ENCODE results near the gene MAST2.

Gene MAST2

DNA sequence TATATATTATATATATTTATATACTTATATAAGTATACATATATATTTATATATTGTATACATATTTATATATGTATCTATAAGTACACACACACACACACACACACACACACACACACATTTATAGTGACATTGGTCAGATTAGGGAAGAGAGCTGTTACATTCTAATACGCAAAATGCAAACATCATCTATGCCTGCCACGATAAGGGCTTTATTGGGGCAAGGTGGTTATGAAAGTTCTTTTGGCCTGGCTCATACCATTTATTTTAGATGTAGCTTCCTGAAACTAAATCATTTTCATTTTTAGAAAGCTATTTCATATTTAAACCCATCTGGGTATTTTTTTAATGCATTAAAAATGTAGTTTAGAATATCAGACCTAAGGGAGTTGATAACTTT, 82.8 kb downstream of the MAST2 start:
- Mint-ChIP-seq H3K36me3 (no peaks in the 10 kb centered on the region), H3K27ac (no peak overlapping the region), H3K4me3 (no peak overlapping the region), H3K9me3 (ENCODE audit: low read depth) (no peaks in the 10 kb centered on the region), H3K4me1 (ENCODE audit: low read depth) (peaks cover 7% of the 10 kb centered on the region), H3K27me3 (no peaks in the 10 kb centered on the region)

DNA sequence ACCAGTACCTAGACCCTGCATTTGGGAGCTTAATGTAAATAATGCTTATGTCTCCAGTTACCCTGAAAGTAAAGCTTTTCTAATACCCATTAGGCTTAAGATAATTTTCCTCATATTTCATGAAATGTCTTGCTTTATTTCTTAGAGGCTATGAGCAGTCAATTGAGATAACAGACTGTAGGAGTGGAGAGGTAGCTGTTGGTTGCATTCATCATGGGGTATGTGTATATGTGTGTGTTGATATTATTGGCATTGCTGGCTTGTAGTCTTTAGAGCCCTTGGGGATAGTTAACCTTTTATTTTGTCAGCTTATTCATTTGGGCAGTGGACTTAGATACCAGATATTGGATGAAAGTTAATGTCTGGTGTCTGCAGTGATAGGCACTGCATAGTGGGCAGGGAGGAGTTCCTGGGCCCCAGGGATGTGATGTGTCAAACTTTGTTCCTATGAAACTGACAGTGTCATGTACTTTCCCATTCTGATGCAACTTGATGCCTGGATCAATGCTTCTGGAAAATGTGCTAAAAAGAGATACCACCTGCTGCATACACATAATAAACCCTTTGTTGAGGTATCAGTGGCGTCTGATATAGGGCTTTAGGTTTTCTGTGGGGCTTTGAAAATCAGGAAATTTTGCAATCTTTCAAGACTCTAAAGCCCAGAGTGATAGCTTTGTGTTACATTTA, 83.9 kb downstream of the MAST2 start:
- no peaks in the 10 kb centered on the region for H3K9me3 Mint-ChIP-seq (ENCODE audit: low read depth)
- H3K36me3 Mint-ChIP-seq, result no peaks in the 10 kb centered on the region
- no peaks in the 10 kb centered on the region for H3K27me3 Mint-ChIP-seq
- H3K4me1 Mint-ChIP-seq (ENCODE audit: low read depth), result peaks cover 7% of the 10 kb centered on the region
- no peak overlapping the region for H3K4me3 Mint-ChIP-seq
- no peak overlapping the region for H3K27ac Mint-ChIP-seq

DNA sequence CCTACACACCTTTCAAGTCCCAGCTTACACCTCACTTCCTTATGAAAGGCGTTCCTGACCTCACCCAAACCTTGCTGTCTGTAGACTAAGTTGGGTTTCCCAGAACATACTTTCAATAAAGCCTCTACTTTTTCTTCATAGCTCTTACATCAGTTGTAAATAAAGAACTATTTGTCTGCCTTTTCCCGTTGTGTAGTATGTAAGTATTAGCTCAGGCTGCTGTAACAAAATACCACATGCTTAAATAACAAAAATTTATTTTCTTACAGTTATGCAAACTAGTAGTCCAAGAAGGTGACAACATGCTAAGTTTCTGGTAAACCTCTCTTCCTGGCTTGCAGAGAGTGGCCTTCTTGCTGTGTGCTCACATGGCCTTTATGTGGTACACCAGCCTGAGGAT, 86.7 kb downstream of the MAST2 start:
- Mint-ChIP-seq H3K27me3 (no peaks in the 10 kb centered on the region), H3K27ac (no peak overlapping the region), H3K4me1 (ENCODE audit: low read depth) (peaks cover 7% of the 10 kb centered on the region), H3K4me3 (no peak overlapping the region), H3K9me3 (ENCODE audit: low read depth) (no peaks in the 10 kb centered on the region), H3K36me3 (no peaks in the 10 kb centered on the region)

DNA sequence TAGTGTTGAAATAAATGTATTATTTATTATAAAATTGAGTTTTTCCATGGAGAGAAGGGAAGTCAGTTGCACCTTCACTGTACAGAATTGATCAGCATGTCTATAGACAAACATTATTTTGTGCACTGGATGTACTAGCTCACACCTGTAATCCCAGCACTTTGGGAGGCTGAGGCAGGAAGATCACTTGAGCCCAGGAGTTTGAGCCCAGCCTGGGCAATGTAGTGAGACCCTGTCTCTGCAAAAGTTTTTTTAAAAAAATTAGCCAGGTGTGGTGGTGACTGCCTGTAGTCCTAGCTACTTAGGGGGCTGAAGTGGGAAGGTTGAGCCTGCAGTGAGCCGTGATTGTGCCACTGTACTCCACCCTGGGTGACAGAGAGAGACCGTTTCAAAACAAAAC, 87.7 kb downstream of the MAST2 start:
- H3K9me3 Mint-ChIP-seq (ENCODE audit: low read depth), result no peaks in the 10 kb centered on the region
- no peaks in the 10 kb centered on the region for H3K36me3 Mint-ChIP-seq
- no peak overlapping the region for H3K4me3 Mint-ChIP-seq
- no peak overlapping the region for H3K27ac Mint-ChIP-seq
- H3K27me3 Mint-ChIP-seq, result no peaks in the 10 kb centered on the region
- H3K4me1 Mint-ChIP-seq (ENCODE audit: low read depth), result peaks cover 7% of the 10 kb centered on the region

DNA sequence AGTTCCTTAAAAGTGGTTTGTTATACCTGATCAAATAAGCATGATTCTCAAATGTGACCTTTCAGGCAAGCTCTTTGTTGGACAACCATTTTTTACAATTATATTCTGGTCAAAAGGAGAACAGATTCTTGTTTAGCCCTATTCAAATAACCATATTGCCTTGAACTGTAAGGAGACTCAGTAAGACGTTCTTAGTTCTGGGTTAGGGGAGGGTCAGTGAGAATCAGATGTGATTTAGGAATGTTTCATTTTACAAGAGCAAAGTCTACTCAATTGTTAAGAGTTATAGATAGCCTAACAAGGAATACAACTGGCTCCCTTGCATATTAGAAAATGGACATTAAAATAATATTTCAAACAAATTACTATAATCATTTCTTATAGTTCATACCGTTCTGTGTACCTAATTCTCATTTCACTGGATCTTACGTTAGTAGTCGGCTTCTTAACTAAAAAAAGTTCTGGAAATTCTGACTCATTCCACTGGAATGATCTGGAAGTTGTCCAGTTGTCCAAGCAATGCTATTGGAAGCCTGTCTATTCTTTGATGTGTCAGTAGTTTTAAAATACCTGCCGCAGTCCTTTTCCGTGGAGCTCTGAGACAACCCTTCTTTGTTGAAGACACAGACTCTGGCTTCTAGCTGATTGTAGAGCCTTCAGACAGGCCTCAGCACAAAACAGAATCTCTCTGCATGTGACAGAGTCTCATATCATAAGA, 88.8 kb downstream of the MAST2 start:
- H3K9me3 Mint-ChIP-seq (ENCODE audit: low read depth), result no peaks in the 10 kb centered on the region
- H3K27ac Mint-ChIP-seq, result no peak overlapping the region
- H3K4me1 Mint-ChIP-seq (ENCODE audit: low read depth), result peaks cover 5% of the 10 kb centered on the region
- no peaks in the 10 kb centered on the region for H3K27me3 Mint-ChIP-seq
- H3K36me3 Mint-ChIP-seq, result no peaks in the 10 kb centered on the region
- no peak overlapping the region for H3K4me3 Mint-ChIP-seq

DNA sequence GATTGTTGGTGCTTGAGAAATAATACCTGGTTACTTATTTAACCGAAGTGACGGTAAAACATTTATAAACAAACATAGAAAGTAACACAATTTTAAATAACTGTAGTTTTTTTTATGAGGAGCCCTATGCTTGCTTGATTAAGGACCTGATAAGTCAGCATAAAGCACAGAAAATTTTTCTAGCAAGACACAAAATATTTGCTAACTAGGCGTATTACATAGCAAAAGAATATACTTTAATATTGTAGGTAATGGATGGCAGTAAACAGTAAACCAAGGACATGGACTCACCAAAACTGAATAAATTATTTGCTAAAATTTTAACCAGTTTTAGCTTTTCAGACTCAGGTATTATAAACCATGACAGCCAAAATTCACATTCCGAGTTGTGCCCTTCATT, 90.9 kb downstream of the MAST2 start:
- Mint-ChIP-seq H3K36me3 (peaks cover 3% of the 10 kb centered on the region), H3K27ac (no peak overlapping the region)

DNA sequence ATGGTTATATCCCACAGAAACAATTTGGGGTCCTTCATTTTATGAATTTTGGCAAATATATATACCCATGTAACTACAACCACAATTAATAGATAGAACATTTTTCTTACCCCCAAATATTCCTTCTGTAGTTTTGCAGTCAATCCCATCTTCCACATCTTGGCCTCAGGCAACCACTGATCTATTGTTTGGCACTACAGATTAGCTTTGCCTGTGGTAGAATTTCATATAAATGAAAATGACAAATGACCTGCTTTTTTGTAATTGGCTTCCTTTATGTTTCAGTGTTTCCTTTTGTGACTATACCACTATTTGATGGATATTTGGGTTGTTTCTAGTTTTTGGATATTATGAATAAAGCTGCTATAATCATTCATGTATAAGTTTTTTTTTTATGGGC, 91.5 kb downstream of the MAST2 start:
- no peaks in the 10 kb centered on the region for H3K27me3 Mint-ChIP-seq
- H3K27ac Mint-ChIP-seq, result no peak overlapping the region
- no peaks in the 10 kb centered on the region for H3K4me1 Mint-ChIP-seq (ENCODE audit: low read depth)
- H3K36me3 Mint-ChIP-seq, result peaks cover 3% of the 10 kb centered on the region
- no peak overlapping the region for H3K4me3 Mint-ChIP-seq
- H3K9me3 Mint-ChIP-seq (ENCODE audit: low read depth), result no peaks in the 10 kb centered on the region

More for the DNA sequence above, 90.9 kb downstream of the MAST2 start:
- H3K4me3 Mint-ChIP-seq, result no peak overlapping the region
- no peaks in the 10 kb centered on the region for H3K27me3 Mint-ChIP-seq
- no peaks in the 10 kb centered on the region for H3K9me3 Mint-ChIP-seq (ENCODE audit: low read depth)
- H3K4me1 Mint-ChIP-seq (ENCODE audit: low read depth), result no peaks in the 10 kb centered on the region

DNA sequence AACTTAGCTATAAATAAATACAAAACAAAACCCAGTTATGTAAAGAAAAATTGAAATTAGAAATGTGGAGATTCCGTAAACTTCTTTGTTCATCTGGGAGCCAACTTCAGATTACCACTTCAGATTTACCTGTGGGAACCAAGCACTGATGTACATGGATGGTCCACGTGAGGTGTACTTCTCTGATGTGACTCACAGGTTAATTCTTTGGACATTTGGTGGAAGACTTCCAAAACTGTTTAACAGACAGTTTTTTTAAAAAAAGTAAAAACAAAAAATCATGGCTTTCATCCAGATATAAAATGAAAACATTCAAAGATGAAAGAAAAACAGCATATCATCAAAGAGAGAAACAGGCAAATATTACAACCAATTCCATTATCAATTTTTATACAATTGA, 92.0 kb downstream of the MAST2 start:
- H3K27ac Mint-ChIP-seq, result no peak overlapping the region
- no peaks in the 10 kb centered on the region for H3K4me1 Mint-ChIP-seq (ENCODE audit: low read depth)
- peaks cover 3% of the 10 kb centered on the region for H3K36me3 Mint-ChIP-seq
- no peaks in the 10 kb centered on the region for H3K27me3 Mint-ChIP-seq
- H3K9me3 Mint-ChIP-seq (ENCODE audit: low read depth), result no peaks in the 10 kb centered on the region
- H3K4me3 Mint-ChIP-seq, result no peak overlapping the region

DNA sequence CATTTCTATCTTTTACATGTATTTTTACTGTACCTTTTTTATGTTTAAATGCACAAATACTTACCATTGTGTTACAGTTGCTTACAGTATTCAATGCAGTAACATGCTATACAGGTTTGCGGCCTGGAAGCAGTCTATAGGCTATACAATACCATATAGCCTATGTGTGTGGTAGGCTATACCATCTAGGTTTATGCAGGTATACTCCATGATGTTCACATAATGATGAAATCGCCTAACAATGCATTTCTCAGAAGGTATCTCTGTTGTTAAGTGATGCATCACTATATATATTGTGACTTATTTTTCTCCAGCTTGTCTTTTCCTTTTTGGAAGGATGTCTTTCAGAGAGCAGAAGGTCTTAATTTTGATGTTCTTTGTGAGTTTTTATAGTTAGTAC, 103.5 kb downstream of the MAST2 start:
- Mint-ChIP-seq H3K4me1 (ENCODE audit: low read depth) (no peaks in the 10 kb centered on the region), H3K4me3 (no peak overlapping the region), H3K9me3 (ENCODE audit: low read depth) (peaks cover 3% of the 10 kb centered on the region), H3K27ac (no peak overlapping the region), H3K27me3 (no peaks in the 10 kb centered on the region), H3K36me3 (peaks cover under 1% of the 10 kb centered on the region)

DNA sequence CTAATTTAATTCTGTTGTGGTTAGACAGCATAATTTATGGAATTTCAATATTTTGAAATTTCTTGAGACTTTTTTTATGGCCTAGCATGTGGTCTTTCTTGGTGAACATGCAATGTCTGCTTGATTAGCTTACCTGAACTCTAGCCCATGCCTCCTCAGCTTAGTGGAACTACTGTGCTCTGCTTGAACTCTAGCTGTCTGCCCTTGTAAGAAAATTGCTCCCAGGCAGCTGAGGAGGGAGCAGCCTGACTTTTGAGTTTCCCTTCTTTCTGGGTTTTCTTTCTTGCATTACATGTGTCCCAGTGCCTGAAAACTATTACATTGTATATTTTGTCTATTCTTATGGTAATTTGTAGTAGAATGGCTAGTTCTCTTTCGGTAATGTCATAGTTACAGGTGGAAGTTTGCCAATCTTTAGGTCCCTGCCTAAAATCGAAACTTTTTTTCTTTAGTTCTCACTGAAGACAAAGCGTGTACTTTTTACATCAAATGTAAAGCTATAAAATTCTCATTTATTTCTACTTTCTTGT, 105.3 kb downstream of the MAST2 start:
- no peaks in the 10 kb centered on the region for H3K9me3 Mint-ChIP-seq (ENCODE audit: low read depth)
- H3K4me3 Mint-ChIP-seq, result no peak overlapping the region
- no peaks in the 10 kb centered on the region for H3K4me1 Mint-ChIP-seq (ENCODE audit: low read depth)
- no peak overlapping the region for H3K27ac Mint-ChIP-seq
- H3K36me3 Mint-ChIP-seq, result no peaks in the 10 kb centered on the region
- H3K27me3 Mint-ChIP-seq, result no peaks in the 10 kb centered on the region

DNA sequence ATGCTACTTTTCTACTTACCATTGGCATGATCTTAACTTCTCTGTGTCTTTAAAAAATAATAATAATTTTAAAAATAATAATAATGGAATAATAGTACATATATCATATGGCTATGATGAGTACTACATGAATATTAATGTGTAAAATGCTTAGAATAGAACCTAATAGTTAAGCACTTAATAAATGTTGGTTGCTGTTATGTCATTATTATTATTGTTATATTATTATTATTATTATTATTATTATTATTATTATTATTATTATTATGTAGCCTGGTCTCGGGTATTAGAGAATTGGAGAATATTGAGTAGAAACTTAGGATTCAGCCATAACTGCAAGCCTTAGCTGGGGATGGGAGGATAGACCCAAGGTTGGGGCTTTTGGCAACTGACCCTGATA, 108.2 kb downstream of the MAST2 start:
- Mint-ChIP-seq H3K4me1 (ENCODE audit: low read depth) (no peaks in the 10 kb centered on the region), H3K27ac (no peak overlapping the region), H3K9me3 (ENCODE audit: low read depth) (no peaks in the 10 kb centered on the region), H3K4me3 (no peak overlapping the region), H3K36me3 (no peaks in the 10 kb centered on the region), H3K27me3 (no peaks in the 10 kb centered on the region)

DNA sequence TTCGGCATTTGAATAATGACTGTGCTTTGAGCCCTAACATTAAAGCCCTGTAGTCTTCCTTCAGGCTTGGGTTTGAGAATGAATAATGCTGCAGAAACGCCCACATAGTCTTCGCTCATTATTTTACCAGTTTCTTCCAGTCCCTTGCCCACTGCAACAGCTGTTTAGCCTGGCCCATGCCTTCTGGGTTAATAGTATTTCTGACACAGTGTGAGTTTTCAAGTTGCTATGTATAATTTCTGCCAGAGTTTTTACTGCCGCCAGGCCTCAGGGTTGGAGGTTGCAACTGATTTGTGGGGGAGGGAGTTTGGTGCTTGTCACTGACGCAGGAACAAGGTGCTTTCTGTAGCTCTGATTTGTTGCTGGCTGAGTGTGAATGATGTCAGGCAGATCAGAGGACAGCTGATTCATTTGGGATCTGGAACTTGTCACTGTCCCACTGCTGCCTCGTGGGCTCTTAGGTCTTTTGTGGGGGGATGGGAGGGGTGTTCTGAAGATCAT, 109.8 kb downstream of the MAST2 start:
- H3K27ac Mint-ChIP-seq, result no peak overlapping the region
- peaks cover 3% of the 10 kb centered on the region for H3K36me3 Mint-ChIP-seq
- H3K4me1 Mint-ChIP-seq (ENCODE audit: low read depth), result no peaks in the 10 kb centered on the region
- no peaks in the 10 kb centered on the region for H3K9me3 Mint-ChIP-seq (ENCODE audit: low read depth)
- no peaks in the 10 kb centered on the region for H3K27me3 Mint-ChIP-seq
- H3K4me3 Mint-ChIP-seq, result no peak overlapping the region

DNA sequence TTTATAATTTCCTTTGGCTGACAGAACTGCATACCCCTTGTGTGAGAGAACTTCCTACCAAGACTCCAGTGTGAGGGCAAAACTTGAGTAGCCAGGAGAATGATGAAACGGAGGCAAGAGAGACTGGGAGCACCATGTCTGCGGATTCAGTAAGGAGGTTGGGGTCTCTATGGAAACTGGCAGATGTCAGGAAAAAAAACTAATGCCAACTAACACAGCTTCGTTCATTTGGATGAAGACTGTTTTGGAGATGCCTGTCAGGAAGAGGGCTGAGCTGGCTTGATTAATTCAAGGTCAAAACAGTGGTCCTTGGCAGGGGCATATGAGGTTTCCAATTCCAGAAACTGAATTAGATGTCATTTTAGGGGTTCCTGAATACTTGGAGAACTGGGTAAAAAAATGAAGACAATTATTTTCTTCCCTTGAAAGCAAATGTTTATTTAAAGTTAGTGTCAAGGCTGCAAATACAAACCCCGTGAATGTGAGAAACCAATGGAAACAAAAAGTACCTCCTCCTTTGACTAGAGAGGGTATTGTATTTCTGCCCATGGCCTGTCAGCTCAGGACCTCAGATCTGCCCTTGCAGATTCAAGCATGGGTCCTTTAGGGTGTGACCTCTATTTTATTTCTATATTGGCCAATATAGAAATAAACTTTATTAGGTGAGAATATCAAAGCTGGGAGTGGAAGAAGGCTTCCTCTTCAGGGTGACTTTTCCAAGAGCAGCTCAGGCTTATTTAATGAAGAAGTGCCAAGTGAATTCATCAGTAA, 110.5 kb downstream of the MAST2 start:
- H3K9me3 Mint-ChIP-seq (ENCODE audit: low read depth), result no peaks in the 10 kb centered on the region
- no peak overlapping the region for H3K27ac Mint-ChIP-seq
- H3K36me3 Mint-ChIP-seq, result peaks cover 3% of the 10 kb centered on the region
- no peak overlapping the region for H3K4me3 Mint-ChIP-seq
- no peaks in the 10 kb centered on the region for H3K4me1 Mint-ChIP-seq (ENCODE audit: low read depth)
- H3K27me3 Mint-ChIP-seq, result no peaks in the 10 kb centered on the region

DNA sequence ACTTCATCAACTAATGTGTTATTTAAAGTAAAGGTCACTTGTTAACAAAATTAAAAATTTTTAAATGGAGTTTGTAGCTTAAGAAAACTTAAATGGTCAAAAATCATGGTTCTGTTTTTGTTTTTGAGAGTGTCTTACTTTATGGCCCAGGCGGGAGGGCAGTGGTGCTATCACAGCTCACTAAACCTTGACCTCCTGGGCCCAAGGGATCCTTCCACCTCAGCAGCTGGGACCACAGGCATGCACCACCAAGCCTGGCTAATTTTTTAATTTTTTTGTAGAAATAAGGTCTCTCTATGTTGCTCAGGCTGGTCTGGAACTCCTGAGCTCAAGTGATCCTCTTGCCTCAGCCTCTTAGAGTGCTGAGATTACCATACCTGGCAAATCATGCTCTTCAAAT, 111.4 kb downstream of the MAST2 start:
- no peak overlapping the region for H3K4me3 Mint-ChIP-seq
- H3K27ac Mint-ChIP-seq, result no peak overlapping the region
- no peaks in the 10 kb centered on the region for H3K27me3 Mint-ChIP-seq
- no peaks in the 10 kb centered on the region for H3K9me3 Mint-ChIP-seq (ENCODE audit: low read depth)
- H3K4me1 Mint-ChIP-seq (ENCODE audit: low read depth), result no peaks in the 10 kb centered on the region
- peaks cover 6% of the 10 kb centered on the region for H3K36me3 Mint-ChIP-seq

DNA sequence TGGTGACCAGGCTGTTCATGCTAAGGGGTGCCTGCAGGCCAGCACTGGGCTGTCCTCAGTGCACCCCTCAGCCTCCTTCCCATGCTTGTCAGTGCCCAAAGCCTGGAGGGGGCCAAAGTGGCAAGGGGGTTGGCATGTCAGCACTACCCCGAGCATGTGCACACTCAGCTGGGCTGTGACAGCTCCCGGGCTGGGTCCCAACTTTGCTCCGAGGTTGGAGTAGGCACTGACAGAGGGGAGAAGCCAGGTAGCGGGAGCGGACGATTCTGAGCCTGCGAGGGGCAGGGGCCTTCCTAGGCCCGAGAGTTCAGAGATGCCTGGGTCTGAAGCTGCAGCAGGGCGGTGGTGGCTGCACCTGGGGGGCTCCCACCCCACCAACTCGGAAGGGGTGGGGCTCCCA, 119.0 kb downstream of the MAST2 start:
- Mint-ChIP-seq H3K27me3 (no peaks in the 10 kb centered on the region), H3K9me3 (ENCODE audit: low read depth) (no peaks in the 10 kb centered on the region), H3K4me1 (ENCODE audit: low read depth) (no peaks in the 10 kb centered on the region), H3K27ac (no peak overlapping the region), H3K4me3 (no peak overlapping the region), H3K36me3 (peaks cover 5% of the 10 kb centered on the region)

Measured in activated naive CD8-positive, alpha-beta T cell (primary cell).